Anterior cingulate cortex (tissue), 58 donors: ENCODE results near the gene DHRS9.
A peak's percentile ranks its signal among the peaks of the same experiment; 100 is the strongest.
"Not testable (repeated sequence)": the region's sequence is repeated elsewhere in the genome, so short reads cannot be mapped to it uniquely, and the experiment has no call there.

Source experiments
- DNase-seq, 58 donors: peaks; one replicate each; lab custom pipeline; 2025; lab: John Stamatoyannopoulos, UW

DHRS9 gene

DNA sequence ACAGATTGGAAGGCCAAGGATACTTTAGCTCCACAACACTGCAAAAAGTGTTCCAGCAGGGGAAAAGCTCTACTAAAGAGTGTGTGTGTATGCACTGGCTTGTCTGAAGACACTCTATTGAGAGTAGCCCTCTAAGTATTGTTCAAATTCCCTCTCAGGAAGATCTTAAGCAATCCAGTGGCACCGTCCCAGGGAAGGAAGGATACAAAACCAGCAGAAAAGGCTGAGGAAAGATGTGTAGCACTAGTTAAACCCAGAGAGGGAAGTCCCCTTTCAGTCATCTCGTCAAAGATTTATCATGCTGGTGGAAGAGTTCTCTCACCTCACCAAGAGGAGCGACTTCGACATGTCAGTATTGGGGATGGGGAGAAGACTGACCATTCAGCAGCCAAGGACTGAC lies 50.5 kb downstream of the DHRS9 start:
- no peak for DNase-seq

DNA sequence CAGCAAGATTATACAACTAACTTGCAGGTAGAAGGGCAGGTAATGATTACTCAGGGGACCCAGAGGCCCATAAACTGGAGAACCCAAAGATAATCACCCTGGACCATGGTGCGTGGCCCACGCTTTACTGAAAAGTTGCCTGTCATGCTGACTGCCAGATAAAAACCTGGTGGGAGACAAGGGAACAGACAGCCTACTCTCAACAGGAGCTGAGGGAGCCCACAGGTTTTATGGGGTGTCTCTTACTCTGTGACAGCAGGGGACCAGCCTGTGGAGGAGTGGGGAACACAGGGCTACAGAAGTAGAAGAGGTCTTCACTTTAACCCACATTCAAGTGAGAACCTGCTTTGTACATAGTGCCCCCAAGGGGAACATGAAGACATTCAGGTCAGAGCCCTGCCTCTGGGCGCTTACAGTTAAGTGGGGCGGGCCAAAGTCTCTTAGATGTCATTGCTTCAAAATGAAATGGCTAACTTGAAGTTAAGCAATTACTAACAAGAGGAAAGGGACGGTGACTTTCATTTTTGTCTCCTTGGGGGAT lies 60.4 kb downstream of the DHRS9 start:
- no peak for DNase-seq

DNA sequence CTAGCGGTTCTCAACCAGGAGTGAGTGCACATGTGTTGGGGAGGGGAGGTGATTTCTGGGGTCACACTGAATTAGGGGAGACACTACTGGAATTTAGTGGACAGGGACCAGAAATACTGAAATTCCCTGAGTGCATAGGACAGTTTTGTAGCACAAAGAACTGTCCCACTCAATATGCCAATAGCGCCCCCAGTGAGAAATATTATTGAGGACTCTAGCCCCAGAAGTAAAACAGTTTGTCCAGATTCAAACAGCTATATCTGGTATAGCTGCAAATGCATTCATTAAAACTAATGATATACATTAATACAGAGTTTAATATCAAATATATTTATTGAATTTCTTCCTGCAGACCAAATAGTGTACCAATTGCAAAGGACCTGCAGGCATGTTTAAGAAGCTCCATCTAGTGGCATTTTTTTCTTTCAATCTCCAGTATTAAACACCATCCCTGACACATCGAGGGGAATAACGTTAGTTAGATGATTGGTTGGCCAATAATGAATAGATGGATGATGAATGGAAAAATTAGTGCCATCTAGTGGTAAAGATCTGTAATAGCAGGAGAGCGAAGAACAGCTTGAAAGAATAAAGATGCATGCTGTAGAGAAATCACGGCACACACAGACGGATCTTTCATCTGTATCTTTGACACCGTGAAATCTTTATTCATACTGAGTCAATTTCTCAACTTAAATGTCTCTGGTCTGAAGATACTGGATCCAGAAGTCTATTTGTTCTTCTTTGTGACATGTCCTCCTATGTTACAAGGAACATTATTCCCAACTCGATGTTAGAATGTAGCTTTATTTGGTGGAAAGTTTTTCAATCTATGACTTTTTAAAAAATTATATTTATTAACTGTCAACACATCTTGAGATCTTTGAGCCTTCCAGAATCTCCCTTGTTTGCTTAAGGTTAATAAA lies 62.5 kb downstream of the DHRS9 start:
- peak in 1 of 58 donors; percentile 27 for DNase-seq

DNA sequence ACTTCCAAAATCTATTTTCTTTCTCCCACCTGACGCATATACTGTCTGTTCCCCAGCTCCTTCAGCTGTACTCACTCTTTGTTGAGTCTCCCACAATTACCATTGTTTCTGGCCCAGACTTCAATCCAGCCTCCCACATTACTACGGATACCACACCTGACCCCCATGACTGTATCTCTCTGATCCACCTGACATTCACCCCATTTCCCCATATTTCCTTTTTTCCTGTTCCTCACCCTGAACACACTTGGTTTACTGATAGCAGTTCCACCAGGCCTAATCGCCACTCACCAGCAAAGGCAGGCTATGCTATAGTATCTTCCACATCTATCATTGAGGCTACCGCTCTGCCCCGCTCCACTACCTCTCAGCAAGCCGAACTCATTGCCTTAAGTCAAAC lies 64.9 kb downstream of the DHRS9 start:
- not testable (repeated sequence) for DNase-seq

DNA sequence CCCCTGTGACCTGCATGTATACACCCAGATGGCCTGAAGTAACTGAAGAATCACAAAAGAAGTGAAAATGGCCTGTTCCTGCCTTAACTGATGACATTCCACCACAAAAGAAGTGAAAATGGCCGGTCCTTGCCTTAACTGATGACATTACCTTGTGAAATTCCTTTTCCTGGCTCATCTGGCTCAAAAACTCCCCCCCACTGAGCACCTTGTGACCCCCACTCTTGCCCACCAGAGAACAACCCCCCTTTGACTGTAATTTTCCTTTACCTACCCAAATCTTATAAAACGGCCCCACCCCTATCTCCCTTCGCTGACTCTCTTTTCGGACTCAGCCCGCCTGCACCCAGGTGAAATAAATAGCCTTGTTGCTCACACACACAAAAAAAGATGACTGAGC lies 67.1 kb downstream of the DHRS9 start:
- DNase-seq, result not testable (repeated sequence)

DNA sequence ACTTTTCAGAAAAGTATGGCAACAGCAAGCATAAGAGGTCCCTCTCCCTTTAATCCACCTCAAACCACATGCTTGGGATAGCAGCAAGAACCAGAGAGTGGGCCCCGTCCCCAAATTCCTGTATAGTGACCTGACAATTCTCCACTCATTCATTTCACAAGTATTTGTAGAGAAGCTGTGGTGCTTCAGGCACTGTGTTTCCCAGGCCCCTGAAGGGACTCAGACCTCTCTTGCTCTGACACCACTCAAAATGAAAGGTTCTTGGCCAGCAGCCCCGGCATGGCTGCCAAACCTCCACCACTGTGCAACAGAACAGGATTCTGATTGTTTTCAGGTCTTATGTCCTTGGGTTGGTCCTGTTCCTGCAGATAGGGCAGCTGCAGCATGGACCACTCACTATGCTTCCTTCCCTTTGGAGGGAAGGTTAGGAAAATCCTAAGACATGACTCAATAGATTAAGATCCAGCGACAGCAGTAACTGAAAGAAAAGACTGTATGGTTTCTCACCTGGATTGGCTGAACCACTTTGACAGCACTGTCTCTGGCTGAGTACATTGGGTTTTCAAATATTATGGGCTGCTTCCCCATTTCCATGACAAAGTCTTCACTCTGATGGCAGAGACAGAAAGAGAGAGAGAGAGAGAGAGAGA lies 67.6 kb downstream of the DHRS9 start:
- no peak for DNase-seq

DNA sequence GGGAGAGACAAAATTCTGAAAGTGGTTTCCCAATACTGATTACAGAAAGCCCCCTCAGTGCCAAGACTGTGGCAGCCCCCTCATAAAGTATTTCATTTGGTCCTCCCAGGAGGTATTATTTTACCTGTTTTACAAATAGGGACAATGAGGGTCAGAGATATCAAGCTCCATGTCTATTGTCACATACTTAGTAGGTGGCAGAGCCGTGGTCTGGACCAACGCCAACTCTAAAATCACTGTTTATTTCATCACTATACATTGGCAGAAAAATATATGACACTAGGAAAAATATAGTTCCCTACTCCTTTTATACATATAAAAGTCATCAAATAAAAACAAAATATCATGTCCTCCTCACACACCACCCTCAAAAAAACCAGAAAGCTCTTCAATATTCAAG lies 68.6 kb downstream of the DHRS9 start:
- no peak for DNase-seq

DNA sequence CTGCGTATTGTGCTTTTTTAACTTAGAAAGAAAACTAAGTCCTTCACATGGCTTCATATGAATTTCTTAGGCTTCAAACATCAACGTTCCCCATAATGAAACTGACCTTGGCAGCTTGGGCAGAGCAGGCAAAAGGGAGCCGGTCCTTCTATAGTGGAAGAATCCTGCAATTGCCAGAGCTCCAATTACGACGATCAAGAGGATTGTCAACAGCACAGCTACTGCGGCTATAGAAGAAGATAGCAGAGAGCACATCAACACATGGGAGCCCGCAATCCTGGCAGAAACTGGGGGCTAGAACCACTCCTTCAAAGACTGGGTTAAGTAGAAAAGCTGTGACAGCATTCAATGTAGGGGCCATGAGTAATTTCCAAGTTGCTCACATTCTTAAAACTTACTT lies 69.8 kb downstream of the DHRS9 start:
- DNase-seq, result no peak

DNA sequence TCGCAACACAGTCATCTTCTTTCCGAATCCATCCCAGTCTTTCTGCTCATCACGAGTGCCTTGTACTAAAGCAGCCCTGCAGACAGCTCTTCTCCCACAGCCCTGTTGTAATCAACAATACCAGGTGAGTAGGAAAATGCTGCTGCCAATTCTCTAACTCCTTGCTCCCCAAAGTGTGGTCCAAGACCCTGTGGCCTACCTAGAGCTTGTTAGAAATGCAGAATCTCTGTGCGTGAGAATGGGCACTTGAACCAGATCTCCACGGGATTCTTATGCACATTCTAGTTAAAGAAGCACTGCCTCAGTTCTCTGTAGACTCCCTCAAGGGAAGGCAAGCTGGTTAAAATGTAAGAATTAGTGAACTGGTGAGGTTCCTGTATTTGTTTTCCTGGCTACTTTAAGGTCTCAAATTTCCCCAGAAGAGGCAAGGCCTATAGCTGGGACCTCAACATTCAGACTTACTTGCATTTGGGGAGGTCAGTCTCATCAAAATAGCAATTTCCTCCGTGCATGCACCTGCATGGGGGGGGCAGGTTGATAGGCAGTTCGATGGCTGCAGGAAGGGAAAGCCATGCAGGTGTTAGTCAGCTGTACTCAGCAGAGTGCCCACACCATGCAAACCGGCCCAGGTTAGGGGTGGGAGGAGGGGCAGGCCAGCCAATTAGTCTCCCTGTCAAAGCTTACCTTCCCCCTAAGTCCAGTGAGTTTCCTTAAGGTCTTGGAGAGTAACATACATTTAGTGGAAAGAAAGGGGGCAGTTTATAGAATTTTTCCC lies 70.8 kb downstream of the DHRS9 start:
- DNase-seq, result no peak

DNA sequence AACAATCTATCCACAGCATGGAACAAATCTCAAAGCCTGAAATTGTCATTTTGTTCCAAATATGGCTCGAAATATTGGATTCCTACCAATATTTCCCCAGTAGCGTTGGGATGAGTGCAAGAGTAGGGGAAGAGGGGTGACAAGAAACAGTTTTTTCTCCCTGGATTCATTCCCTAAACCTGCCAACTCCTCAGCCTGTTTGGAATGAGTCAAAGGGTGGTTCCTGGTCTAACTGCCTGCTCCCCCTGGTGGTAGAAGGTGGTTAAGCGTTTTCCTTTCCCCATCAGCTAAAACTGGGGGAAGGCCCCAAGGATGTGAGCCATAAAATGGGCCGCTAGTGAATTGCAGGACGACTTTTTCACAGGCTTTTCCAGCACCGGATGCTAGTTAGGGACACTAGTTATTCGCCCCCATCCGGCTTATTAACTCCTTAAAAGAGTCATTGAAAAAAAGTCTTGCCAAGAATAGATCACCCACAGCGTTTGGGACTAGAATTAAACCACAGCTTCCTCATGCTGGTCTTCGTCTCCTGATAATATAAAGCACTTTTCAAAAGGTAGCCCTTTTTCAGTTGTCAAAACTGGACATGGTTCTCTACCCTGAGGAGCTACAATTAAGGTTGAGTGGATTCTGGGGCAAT lies 72.5 kb downstream of the DHRS9 start:
- peak in 16 of 58 donors; percentile 1 to 29 (median 3) for DNase-seq

DNA sequence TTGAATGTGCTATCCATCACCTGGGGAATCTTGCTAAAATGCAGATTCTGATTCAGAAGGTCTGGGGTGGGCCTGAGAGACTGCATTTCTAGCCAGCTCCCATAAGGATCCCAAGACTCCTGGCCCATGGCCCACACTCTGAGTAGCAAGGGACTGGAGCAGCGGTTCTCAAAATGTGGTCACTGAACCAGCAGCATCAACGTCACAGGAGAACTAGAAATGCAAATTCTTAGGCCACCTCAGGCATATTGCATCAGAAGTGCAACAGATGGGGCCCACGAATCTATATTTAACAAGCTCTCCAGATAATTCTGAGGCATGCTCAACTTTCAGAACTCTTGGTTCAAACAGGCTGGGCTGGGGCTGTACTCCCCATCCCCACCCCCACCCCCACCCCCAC lies 74.6 kb downstream of the DHRS9 start:
- no peak for DNase-seq
